Tibial nerve (tissue), 4 donors: ENCODE results near the gene H6PD.

ENCODE experiments used
- EP300 ChIP-seq, 2 donors: sonication (generic); formaldehyde crosslinking; IDR thresholded peaks; one replicate each; pipeline ENCODE4 v1.6.1; 2017; ENCODE audit warnings: antibody characterized with exemption in 2 of 2, mild to moderate bottlenecking in 1 of 2
- POLR2A ChIP-seq, 2 donors: fragments of 450-650 bp; IDR thresholded peaks; one replicate each; pipeline ENCODE4 v1.6.1; 2017; ENCODE audit warnings: antibody characterized with exemption in 2 of 2, mild to moderate bottlenecking in 2 of 2, moderate library complexity in 2 of 2
- TF ChIP-seq, protein P1 (sequence below), 5 experiments: fragments of 200-600 bp in 3 of 5; fragments of 450-650 bp in 2 of 5; sonication (generic) in 3 of 5; IDR thresholded peaks; one replicate each; pipeline ENCODE4 v1.5.1; 2016 to 2019; ENCODE audit warnings: antibody characterized with exemption in 5 of 5, mild to moderate bottlenecking in 3 of 5, moderate library complexity in 2 of 5

GRCh38 chr1:9238134-9238533 lies 3.6 kb downstream of the H6PD start:
- TF ChIP-seq, protein P1, sequence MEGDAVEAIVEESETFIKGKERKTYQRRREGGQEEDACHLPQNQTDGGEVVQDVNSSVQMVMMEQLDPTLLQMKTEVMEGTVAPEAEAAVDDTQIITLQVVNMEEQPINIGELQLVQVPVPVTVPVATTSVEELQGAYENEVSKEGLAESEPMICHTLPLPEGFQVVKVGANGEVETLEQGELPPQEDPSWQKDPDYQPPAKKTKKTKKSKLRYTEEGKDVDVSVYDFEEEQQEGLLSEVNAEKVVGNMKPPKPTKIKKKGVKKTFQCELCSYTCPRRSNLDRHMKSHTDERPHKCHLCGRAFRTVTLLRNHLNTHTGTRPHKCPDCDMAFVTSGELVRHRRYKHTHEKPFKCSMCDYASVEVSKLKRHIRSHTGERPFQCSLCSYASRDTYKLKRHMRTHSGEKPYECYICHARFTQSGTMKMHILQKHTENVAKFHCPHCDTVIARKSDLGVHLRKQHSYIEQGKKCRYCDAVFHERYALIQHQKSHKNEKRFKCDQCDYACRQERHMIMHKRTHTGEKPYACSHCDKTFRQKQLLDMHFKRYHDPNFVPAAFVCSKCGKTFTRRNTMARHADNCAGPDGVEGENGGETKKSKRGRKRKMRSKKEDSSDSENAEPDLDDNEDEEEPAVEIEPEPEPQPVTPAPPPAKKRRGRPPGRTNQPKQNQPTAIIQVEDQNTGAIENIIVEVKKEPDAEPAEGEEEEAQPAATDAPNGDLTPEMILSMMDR (IDR thresholded peaks at IDR 0.05), result no peak
- no peak for TF ChIP-seq EP300 (IDR thresholded peaks at IDR 0.05)
- no peak for TF ChIP-seq POLR2A (IDR thresholded peaks at IDR 0.05)
